ENCODE results near the gene LRRN4. TPM values are rescaled to one million over a fixed set of nuclear protein-coding genes. Genes with fewer than 3 reads are reported as not detected.

Gene LRRN4
- total RNA-seq, 1 experiment from 2014 or later = 0.57 TPM

DNA sequence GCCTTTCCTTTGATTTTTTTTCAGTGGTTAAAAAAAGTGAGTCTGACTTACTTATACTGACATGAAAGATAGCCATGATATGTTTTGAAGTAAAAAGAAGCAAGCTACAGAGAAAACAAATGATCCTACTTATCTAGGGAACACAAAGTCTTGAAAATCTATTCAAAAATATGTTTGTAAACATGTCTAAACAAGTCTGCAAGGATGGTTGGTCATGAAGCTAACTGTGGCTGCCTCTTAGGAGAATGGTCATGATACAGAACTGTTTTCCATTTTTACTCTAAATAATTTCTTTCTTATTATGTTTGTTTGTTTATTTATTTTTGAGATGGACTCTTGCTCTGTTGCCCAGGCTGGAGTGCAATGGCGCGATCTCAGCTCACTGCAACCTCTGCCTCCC, 47.5 kb upstream of the LRRN4 start:
- no peak for ATAC-seq
- BruUV-seq (replicated peaks) = no TSS peak
- Histone ChIP-seq H3K27me3 (ENCODE audit: control insufficient read depth, insufficient read depth, low read length) (no peaks in the 10 kb centered on the region; the same call in 1 of the 2 replicates), H3K4me3 (ENCODE audit: low read depth in 2 of 2, low read length in 2 of 2) (no peak overlapping the region), H3K9me3 (ENCODE audit: control insufficient read depth, insufficient read depth, low read depth, low read length) (no peaks in the 10 kb centered on the region), H3K27ac (ENCODE audit: low read length) (no peak overlapping the region), H3K4me1 (ENCODE audit: control insufficient read depth, insufficient read depth, low read length) (no peaks in the 10 kb centered on the region), H3K36me3 (ENCODE audit: control insufficient read depth, insufficient read depth, low read length) (no peaks in the 10 kb centered on the region)
- ChIA-PET POLR2A (no interaction called here), CTCF (no interaction called here)
- TF ChIP-seq TCF7L2 (IDR thresholded peaks at IDR 0.05; ENCODE audit: low read depth, low read length) = no peak
- no peak for TF ChIP-seq SIN3A (IDR thresholded peaks at IDR 0.05; ENCODE audit: borderline replicate concordance, insufficient read depth, low read depth, low read length)
- no peak for TF ChIP-seq REST (IDR thresholded peaks at IDR 0.05; ENCODE audit: insufficient read depth in 1 of 2, low read depth in 2 of 2, low read length in 1 of 2)
- TF ChIP-seq POLR2AphosphoS5 (IDR thresholded peaks at IDR 0.05; ENCODE audit: low read depth, low read length) = no peak
- TF ChIP-seq, protein P1, sequence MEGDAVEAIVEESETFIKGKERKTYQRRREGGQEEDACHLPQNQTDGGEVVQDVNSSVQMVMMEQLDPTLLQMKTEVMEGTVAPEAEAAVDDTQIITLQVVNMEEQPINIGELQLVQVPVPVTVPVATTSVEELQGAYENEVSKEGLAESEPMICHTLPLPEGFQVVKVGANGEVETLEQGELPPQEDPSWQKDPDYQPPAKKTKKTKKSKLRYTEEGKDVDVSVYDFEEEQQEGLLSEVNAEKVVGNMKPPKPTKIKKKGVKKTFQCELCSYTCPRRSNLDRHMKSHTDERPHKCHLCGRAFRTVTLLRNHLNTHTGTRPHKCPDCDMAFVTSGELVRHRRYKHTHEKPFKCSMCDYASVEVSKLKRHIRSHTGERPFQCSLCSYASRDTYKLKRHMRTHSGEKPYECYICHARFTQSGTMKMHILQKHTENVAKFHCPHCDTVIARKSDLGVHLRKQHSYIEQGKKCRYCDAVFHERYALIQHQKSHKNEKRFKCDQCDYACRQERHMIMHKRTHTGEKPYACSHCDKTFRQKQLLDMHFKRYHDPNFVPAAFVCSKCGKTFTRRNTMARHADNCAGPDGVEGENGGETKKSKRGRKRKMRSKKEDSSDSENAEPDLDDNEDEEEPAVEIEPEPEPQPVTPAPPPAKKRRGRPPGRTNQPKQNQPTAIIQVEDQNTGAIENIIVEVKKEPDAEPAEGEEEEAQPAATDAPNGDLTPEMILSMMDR (IDR thresholded peaks at IDR 0.05) = no peak
- in situ Hi-C loops (cut with HindIII; ENCODE audit: low pct_unique_long_range_greater_than_20kb, low sequenced_read_pairs) = no loop called here
- no peak for DNase-seq (ENCODE audit: low read depth, low spot score)
- intact Hi-C loops (cut with micrococcal nuclease; ENCODE audit: unreplicated experiment) = no loop called here

DNA sequence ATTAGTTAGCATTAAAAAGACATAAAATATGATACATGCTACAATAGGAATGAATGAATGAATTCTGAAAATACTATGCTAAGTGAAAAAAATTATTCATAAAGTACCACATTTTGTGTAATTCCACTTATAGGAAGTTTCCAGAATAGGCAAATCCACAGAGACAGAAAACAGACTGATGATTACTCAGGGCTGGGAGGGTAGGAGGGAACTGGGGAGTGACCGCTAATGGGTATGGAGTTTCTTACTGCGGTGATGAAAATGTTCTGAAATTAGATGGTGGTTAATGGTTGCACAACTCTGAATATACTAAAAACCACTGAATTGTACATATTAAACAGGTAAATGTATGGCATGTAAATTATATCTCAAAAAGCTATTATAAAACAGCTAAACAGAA, 46.4 kb upstream of the LRRN4 start:
- no peak for TF ChIP-seq SIN3A (IDR thresholded peaks at IDR 0.05; ENCODE audit: borderline replicate concordance, insufficient read depth, low read depth, low read length)
- TF ChIP-seq POLR2AphosphoS5 (IDR thresholded peaks at IDR 0.05; ENCODE audit: low read depth, low read length) = no peak
- TF ChIP-seq TCF7L2 (IDR thresholded peaks at IDR 0.05; ENCODE audit: low read depth, low read length) = no peak
- no peak for TF ChIP-seq REST (IDR thresholded peaks at IDR 0.05; ENCODE audit: insufficient read depth in 1 of 2, low read depth in 2 of 2, low read length in 1 of 2)
- TF ChIP-seq, protein P1 (IDR thresholded peaks at IDR 0.05) = no peak
- Histone ChIP-seq H3K9me3 (ENCODE audit: control insufficient read depth, insufficient read depth, low read depth, low read length) (no peaks in the 10 kb centered on the region), H3K4me1 (ENCODE audit: control insufficient read depth, insufficient read depth, low read length) (no peaks in the 10 kb centered on the region), H3K36me3 (ENCODE audit: control insufficient read depth, insufficient read depth, low read length) (no peaks in the 10 kb centered on the region), H3K27ac (ENCODE audit: low read length) (no peak overlapping the region), H3K4me3 (ENCODE audit: low read depth in 2 of 2, low read length in 2 of 2) (no peak overlapping the region), H3K27me3 (ENCODE audit: control insufficient read depth, insufficient read depth, low read length) (no peaks in the 10 kb centered on the region; the same call in 1 of the 2 replicates)
- ATAC-seq = no peak
- POLR2A ChIA-PET = no interaction called here
- intact Hi-C loops (cut with micrococcal nuclease; ENCODE audit: unreplicated experiment) (no loop called here), in situ Hi-C loops (cut with HindIII; ENCODE audit: low pct_unique_long_range_greater_than_20kb, low sequenced_read_pairs) (no loop called here)
- no peak for DNase-seq (ENCODE audit: low read depth, low spot score)
- CTCF ChIA-PET = no interaction called here
- no TSS peak for BruUV-seq (replicated peaks)

All from Panc1 (cell line).